ENCODE measurements around the gene HMOX2.

Gene HMOX2, protein sequence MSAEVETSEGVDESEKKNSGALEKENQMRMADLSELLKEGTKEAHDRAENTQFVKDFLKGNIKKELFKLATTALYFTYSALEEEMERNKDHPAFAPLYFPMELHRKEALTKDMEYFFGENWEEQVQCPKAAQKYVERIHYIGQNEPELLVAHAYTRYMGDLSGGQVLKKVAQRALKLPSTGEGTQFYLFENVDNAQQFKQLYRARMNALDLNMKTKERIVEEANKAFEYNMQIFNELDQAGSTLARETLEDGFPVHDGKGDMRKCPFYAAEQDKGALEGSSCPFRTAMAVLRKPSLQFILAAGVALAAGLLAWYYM

DNA sequence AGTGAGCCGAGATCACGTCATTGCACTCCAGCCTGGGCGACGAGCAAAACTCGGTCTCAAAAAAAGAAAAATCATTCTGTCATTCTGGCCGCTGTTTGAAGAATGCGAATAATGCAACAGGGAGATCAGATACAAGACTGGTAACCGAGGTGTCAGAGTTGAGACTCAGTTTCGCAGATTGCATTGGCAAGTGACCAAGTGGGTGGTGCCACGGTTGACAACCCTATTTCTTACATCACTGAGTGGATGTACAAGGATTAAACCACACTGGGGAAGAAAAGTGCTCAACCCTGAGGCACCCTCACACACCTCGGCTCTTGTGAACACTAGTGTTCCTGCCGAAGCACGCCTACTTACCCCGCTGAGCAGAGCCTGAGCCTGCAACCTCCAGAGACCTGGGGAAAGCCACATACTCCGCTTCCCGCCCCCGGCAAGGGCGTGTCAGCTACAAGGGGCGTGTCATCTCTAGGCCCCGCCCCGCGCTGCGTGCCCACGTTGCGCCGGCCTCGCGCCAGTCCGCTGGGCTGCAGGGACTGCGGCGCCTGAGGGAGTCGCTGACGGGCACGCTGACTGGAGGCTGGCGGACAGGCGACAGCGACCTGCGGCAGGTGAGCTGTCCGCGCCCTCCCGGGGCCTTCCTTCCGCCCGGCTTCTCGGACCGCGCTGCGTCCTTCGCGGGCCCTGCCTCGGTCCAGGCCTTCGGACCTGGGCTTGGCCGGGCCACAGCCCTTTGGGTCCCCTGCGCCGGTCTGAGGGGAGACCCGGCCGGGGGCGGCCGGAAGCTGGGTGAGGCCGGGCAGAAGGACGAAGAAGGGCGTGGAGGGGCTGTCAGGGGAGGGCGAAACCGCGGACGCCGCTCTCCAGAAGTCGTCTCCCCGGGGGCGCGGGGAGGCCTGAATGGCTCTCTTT, at the start of gene HMOX2:
Gene HMOX2 (plus strand): TSS at position 519 of the 909 bp plus-strand sequence. CDS start 29,127 bp downstream, outside the sequence.
- peak; percentile 58 for DNase-seq (ENCODE audit: low read depth)
- peak within 1 kb of the TSS; percentile 96 for H3K4me3 ChIP-seq (ENCODE audit: low read depth, low read length)

DNA sequence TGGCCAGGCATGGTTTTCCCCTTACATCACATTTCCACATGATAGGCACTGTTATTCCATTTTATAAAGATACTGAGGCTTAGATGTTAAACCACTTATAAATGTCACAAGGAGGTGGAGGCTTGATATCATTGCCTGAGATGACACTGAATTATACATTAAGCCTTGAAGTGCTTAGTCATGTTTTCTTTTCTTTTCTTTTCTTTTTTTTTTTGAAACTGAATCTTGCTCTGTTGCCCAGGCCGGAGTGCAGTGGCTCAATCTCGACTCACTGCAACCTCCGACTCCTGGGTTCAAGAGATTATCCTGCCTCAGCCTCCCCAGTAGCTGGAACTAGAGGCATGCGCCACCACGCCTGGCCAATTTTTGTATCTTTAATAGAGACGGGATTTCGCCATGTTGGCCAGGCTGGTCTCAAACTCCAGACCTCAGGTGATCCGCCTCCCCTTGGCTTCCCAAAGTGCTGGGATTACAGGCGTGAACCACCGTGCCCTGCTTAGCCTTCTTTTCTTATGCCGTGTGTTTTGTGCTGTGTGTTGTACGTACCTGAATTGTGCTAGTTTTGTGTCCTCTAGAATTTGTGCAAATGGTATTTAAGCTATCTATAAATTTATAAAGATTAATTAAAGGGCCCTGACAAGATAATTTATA, 49.4 kb upstream of the HMOX2 start:
- H3K4me3 ChIP-seq (ENCODE audit: low read depth, low read length) = peak overlapping the region; percentile 96
- DNase-seq (ENCODE audit: low read depth) = no peak

DNA sequence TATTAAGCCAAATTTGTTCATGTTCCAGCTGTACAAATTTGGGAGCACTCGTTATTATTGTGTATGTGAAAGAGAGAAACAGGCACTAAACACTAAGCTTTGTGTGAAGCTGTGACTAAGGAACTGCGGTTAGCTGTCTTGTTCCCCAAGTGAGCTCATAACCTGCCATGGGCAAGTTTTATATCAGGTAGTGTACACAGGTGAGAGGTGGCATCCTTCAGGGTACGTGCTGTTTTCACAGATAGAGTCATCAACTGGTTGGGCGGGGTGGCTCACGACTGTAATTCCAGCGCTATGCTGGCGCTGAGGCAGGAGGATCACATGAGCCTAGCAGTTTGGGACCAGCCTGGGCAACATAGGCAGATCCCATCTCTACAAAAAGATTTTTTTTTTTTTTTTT, 47.7 kb upstream of the HMOX2 start:
- no peak overlapping the region for H3K4me3 ChIP-seq (ENCODE audit: low read depth, low read length)
- no peak for DNase-seq (ENCODE audit: low read depth)

DNA sequence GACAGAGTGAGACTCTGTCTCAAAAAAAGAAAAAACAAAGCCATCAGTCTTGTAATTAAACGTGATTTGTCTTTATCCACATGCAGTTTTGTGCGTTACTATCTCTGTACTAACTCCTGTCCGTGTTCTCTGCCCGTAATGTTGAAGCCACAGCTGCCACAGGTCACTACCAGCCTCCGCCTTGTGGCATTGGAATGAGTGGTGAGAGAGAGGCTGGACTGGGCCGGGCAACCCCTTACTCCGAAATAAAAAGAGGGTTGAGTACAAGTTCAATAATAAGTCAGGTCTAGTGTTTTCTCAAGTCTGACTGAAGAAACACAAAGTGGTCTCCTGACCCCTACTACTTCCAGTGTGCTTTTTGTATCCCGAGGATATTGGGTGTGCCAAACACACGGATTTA, 45.2 kb upstream of the HMOX2 start:
- no peak for DNase-seq (ENCODE audit: low read depth)
- H3K4me3 ChIP-seq (ENCODE audit: low read depth, low read length) = no peak overlapping the region

DNA sequence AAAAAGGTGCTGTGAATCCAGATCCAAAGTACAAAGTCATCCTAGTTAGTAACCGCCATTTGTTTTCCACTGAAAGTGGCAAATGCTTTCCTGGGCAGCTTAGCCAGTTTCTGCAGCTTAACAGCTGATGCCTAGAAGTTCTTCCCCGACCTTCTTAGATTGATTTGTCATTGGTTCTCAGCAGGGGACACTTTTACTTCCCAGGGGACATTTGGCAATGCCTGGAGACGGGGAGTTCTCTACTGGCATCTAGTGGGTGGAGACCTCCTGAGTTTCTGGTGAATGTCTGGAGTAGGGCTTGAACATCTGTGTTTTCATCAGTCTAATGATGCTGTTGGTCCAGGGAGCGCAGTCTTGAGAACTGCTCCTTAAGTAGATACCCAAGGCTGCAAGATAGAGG, 43.0 kb upstream of the HMOX2 start:
- no peak for DNase-seq (ENCODE audit: low read depth)
- no peak overlapping the region for H3K4me3 ChIP-seq (ENCODE audit: low read depth, low read length)

DNA sequence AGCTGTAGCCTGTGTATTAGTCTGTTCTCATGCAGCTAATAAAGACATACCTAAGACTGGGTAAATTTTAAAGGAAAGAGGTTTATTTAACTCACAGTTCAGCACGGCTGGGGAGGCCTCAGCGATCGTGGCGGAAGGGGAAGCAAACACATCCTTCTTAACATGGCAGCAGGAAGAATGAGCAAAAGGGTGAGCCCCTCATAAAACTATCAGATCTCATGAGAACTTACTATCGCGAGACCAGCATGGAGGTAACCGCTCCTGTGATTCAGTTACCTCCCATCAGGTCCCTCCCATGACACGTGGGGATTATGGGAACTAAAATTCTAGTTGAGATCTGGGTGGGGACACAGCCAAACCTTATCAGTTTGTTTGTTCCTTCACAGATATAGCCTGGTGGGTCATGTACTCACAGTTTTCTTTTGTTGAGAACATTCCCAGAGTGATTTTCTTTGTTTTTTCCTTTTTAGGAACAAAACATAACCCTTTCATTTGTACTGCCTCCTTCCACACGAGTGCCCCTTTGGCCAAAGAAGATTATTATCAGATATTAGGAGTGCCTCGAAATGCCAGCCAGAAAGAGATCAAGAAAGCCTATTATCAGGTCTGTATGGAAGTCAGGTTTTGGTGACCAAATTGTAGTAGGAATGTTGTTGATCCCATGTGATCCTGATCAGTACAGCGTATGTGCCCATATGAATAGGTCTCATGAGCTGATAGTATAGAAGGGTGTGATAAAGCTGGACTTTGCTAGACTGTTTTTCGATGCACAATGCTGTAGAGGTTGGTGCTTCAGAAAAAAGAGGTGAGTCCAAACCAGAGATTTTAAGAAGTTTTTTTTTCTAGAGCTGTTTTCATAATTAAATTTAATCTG, 42.0 kb upstream of the HMOX2 start:
- no peak for DNase-seq (ENCODE audit: low read depth)
- no peak overlapping the region for H3K4me3 ChIP-seq (ENCODE audit: low read depth, low read length)

DNA sequence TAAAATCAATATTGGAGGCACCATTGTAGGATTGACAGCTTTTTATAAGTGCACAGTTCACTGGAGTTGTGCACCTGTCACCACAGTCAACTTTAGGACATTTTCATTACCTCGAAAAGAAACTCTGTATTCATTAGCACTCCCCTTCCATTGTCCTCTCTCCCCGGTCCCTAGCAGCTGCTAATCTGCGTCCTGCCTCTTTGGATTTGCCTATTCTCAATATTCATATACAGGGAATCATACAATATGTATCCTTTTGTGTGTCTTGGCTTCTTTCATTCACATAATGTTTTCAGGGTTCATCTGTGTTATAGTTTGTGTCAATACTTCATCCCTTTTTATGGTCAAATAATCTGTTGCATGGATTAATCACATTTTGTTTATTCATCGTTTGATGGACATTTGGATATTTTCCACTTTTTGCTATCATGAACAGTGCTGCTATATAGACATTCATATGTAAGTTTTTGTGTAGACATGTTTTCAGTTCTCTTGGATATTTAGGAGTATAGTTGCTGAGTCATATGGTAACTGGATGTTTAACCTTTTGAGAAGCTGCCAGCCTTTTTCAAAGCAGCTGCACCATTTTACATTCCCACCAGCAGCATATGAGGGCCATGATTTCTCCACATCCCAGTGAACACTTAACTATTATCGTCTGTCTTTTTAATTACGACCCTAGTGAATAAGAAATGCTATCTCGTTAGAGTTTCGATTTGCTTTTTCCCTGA, 40.7 kb upstream of the HMOX2 start:
- DNase-seq (ENCODE audit: low read depth) = no peak
- H3K4me3 ChIP-seq (ENCODE audit: low read depth, low read length) = no peak overlapping the region

DNA sequence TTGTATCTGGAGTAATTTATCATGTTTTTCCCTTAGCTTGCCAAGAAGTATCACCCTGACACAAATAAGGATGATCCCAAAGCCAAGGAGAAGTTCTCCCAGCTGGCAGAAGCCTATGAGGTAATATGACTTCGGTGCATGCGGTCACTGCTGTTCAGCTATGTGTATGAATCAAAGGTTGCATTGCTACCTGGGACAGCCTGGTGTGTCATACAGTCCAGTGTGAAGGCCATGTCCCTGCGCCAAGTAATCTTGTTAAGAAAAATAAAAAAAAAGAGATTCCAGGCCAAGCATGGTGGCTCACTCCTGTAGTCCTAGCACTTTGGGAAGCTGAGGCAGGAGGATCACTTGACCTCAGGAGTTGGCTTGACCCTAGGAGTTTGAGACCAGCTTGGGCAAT, 38.8 kb upstream of the HMOX2 start:
- no peak for DNase-seq (ENCODE audit: low read depth)
- no peak overlapping the region for H3K4me3 ChIP-seq (ENCODE audit: low read depth, low read length)

DNA sequence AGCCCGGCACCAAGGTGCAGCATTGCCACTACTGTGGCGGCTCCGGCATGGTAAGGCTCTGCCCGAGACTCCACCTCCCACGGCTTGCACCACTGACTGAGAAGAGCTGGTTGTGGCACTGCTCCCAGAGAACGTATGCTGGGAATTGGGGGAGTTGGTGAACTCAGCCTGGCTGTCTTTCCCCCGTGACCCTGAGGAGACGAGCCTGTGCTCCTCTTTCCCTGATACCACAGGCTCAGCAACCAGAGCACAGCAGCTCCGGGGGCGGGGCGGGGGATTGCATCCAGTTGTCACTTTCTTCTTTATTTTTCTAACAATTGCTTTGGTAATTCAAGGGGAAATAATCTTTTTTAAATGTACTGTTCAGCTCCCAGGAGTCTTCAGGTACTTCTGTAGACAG, 33.8 kb upstream of the HMOX2 start:
- H3K4me3 ChIP-seq (ENCODE audit: low read depth, low read length) = no peak overlapping the region
- DNase-seq (ENCODE audit: low read depth) = no peak

DNA sequence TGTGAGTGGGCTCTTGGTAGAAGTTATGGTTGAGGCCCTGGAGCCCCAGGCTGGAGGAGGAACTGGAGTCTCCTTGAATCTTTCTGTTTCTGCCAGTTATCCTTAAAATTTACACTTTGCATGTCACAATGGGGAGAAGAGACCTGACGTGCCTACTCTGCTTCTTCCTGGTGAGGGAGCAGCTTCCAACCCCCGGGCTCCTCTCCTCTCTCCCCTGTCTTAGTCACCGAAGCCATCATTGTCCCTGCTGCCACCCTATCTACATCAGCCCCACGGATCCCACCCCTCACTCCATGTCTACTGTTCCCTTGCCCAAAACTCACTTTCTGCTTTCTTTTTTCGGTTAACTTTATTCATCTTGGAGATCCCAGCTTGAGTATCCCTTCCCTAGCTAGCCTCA, 32.9 kb upstream of the HMOX2 start:
- no peak overlapping the region for H3K4me3 ChIP-seq (ENCODE audit: low read depth, low read length)
- DNase-seq (ENCODE audit: low read depth) = no peak

DNA sequence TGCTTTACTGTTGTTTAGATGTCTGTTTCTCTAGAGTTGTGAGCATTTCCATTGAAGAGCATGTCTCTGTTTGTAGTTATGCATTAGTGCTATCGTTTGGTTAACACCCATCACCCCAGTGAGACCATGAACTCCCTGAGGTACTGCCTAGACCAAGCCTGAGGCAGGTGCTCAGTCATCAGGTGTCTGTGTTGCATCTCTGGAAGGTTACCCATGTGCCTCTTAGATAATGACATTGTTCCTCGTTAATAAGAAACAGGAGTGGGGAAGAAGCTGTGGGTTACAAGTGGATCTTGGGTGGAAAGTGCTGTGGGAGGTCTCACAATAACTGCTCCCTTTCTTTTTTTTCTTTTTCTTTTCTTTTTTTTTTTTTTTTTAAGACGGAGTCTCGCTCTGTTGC, 32.2 kb upstream of the HMOX2 start:
- no peak for DNase-seq (ENCODE audit: low read depth)
- H3K4me3 ChIP-seq (ENCODE audit: low read depth, low read length) = no peak overlapping the region

DNA sequence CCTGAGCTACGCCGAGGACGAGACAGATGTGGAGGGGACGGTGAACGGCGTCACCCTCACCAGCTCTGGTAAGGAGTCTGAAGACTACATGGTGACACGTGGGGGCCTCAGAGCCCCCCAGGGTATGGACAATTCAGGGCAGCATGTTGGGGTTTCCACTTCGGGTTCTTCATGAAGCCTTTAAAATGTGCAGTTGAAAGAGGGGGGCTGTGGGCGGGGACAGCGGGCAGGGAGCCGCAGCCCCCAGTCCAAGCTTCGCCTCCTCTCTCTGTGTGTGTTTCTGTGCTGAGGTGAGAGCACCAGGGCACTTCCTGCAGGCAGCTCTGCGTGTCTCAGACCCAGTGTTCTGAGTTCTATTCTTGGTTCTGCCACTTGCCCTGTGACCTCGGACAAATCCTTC, 25.8 kb upstream of the HMOX2 start:
- DNase-seq (ENCODE audit: low read depth) = no peak

DNA sequence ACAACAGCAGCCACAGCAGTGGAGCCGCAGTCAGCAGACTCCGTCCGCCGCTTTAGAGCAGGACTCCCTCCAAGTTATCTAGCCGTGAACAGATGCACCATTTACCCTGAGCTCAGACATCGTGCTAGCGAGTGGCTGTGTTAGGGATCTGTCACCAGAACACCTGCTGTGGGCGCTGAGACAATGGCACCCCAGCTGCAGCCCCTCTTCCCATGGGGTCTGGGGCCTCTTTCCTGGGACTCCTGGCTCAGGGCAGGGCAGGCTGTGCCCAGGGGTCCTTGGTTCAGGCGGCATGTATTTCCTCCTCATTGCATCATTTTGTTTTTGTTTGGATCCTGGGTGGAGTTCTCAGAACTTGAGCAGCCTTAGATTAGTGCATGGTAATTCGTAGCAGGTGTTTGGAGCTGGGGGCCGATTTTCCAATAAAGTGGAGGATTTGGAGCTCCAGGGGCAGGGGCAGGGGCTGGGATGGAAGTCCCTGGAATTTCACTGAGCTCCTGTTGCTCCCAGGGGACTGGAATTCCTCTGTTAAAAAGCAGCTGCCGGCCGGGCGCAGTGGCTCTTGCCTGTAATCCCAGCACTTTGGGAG, 25.2 kb upstream of the HMOX2 start:
- no peak for DNase-seq (ENCODE audit: low read depth)
- no peak overlapping the region for H3K4me3 ChIP-seq (ENCODE audit: low read depth, low read length)

More for the DNA sequence above, 25.8 kb upstream of the HMOX2 start:
- no peak overlapping the region for H3K4me3 ChIP-seq (ENCODE audit: low read depth, low read length)

DNA sequence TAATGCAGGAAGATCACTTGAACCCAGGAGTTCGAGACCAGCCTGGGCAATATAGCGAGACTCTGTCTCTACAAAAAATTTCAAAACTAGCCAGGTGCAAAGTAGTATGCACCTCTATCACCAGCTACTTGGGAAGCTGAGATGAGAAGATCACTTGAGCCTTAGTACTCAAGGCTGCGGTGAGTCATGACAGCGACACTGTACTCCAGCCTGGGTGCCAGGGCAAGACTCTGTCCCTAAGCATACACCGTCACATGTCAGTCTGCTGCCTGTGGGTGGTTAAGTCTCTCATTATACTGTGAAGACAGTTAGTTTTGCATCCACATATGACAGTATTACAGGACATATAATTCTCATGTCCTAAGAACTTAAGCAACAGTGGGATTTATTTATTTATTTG, 23.5 kb upstream of the HMOX2 start:
- no peak for DNase-seq (ENCODE audit: low read depth)
- no peak overlapping the region for H3K4me3 ChIP-seq (ENCODE audit: low read depth, low read length)

DNA sequence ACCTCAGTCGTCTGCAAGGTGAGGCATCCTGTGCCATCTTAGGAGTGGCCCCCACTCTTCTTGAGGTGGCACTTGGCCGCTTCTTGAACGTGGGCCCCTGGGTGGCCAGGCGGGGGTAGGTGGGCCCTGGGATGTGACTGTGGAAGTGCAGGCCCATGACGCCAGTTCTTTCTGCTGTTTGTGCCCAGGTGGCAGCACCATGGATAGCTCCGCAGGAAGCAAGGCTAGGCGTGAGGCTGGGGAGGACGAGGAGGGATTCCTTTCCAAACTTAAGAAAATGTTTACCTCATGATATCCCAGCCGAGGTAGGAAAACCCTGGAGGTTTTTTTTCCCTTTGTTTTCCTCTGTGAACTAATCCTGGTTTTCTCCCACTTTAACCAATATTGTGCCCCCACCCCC, 21.6 kb upstream of the HMOX2 start:
- DNase-seq (ENCODE audit: low read depth) = no peak

DNA sequence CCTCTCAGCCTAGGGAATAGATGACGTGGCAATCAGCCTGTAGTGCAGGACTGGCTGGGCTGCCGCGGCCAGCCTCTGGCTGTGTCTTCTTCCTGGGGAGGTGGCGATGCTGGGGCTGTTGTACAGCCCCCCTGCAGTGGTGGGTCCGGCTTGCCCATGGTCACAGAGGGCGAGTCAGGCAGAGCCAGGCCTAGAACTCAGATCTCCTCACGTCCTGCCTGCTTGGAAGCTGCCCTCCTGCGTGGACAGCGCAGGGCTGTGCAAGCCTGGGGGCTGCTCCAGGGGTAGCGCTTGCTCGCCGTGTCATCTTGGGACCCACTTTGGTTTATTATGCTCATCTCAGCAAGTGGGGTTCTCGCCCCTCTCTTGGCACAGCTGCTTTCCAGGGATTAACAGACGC, 21.1 kb upstream of the HMOX2 start:
- H3K4me3 ChIP-seq (ENCODE audit: low read depth, low read length) = no peak overlapping the region
- DNase-seq (ENCODE audit: low read depth) = no peak

More for the DNA sequence above, 21.6 kb upstream of the HMOX2 start:
- H3K4me3 ChIP-seq (ENCODE audit: low read depth, low read length) = no peak overlapping the region

DNA sequence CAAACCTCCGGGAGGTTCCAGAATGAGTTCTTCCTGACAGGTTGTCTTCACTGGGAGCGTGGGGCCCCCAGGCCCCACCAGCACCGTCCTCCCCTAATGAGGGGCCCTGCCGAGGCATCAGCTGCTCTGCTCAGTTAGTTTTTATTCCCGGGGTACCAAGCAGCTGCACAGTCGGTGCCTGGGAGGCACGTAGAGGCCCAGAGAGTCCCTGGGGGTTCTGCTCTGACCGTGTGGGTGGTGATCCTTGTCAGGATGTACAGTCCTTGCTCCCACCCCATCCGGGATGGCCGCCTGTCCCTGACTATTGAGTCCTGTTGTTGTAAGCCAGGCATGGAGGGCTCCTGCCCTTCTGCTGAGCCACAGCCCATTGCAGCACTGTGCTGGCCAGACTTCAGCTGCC, 20.2 kb upstream of the HMOX2 start:
- H3K4me3 ChIP-seq (ENCODE audit: low read depth, low read length) = no peak overlapping the region
- DNase-seq (ENCODE audit: low read depth) = no peak

DNA sequence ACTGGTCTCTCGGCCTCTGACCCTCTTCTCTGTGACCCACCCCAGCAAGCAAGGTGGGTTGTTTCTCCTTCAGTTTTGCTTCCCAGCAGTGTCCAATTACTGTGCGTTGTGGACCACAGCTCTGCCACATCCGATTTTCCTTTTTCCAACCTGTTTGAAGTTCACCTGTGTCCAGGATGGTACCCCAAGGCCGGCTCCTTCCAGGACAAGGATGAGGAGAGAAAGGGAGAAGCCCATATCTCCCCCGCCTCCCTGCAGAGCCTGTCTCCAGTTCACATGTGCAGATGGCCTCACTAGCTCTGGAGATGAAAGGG, 15.3 kb upstream of the HMOX2 start:
- H3K4me3 ChIP-seq (ENCODE audit: low read depth, low read length) = no peak overlapping the region
- DNase-seq (ENCODE audit: low read depth) = no peak

Data from skeletal muscle cell (primary cell).